WI38 (cell line): ENCODE data around the gene SLC7A6OS.

Experiments used
- H3K4me3 ChIP-seq: 2 replicates; pipeline ENCODE4 v1.5.1; 2011; ENCODE audit warnings: low read depth, mild to moderate bottlenecking, control low read depth, low read length
- CTCF ChIP-seq: IDR thresholded peaks from 2 replicates; pipeline ENCODE4 v1.5.1; 2012; ENCODE audit warnings: low read depth, mild to moderate bottlenecking, control low read depth, low read length

SLC7A6OS gene

GRCh38 chr16:68298907-68299561, 11.7 kb downstream of the SLC7A6OS start:
- no peak for TF ChIP-seq CTCF
- no peak overlapping the region for H3K4me3 ChIP-seq

- no peak overlapping the region for H3K4me3 ChIP-seq
- TF ChIP-seq CTCF, result no peak
Measured at GRCh38 chr16:68298312-68298711, 12.4 kb downstream of the SLC7A6OS start.

GRCh38 chr16:68297908-68298307, 12.8 kb downstream of the SLC7A6OS start:
- TF ChIP-seq CTCF, result no peak

GRCh38 chr16:68296693-68297092, 14.1 kb downstream of the SLC7A6OS start:
- no peak overlapping the region for H3K4me3 ChIP-seq
- no peak for TF ChIP-seq CTCF

More at GRCh38 chr16:68297908-68298307, 12.8 kb downstream of the SLC7A6OS start:
- H3K4me3 ChIP-seq, result no peak overlapping the region

- TF ChIP-seq CTCF, result no peak
- H3K4me3 ChIP-seq, result no peak overlapping the region
Measured at GRCh38 chr16:68296291-68296690, 14.5 kb downstream of the SLC7A6OS start.

GRCh38 chr16:68292425-68292824, 18.3 kb downstream of the SLC7A6OS start:
- no peak overlapping the region for H3K4me3 ChIP-seq
- TF ChIP-seq CTCF, result no peak

GRCh38 chr16:68291227-68291626, 19.5 kb downstream of the SLC7A6OS start:
- no peak overlapping the region for H3K4me3 ChIP-seq
- no peak for TF ChIP-seq CTCF
